B cell (primary cell): ENCODE results near the gene TBC1D17. TPM values are rescaled to one million over a fixed set of nuclear protein-coding genes. Genes with fewer than 3 reads are reported as not detected.
A peak's percentile ranks its signal among the peaks of the same experiment; 100 is the strongest.

Source experiments
- ATAC-seq: fragments of 200-7000 bp; cut with Tn5 transposase; one replicate; pipeline ENCODE4 v1.10.0; 2021; ENCODE audit warnings: low read depth, mild to moderate bottlenecking, moderate number of reproducible peaks, moderate library complexity
- CTCF ChIA-PET: fragments of 350-600 bp; sonication (Branson Sonifier 250); formaldehyde crosslinking; loops from one replicate; lab custom pipeline; 2021; ENCODE audit warnings: antibody characterized with exemption, inconsistent platforms; lab: Charles Lee
- POLR2A ChIA-PET: fragments of 350-600 bp; sonication (Branson Sonifier 250); formaldehyde crosslinking; loops from one replicate; lab custom pipeline; 2021; ENCODE audit warnings: antibody characterized with exemption; lab: Charles Lee
- DNase-seq: peaks from one replicate; pipeline ENCODE4 v3.0.0; 2013
- H2AFZ ChIP-seq: 2 replicates; pipeline ENCODE4 v1.6.1; 2012; ENCODE audit warnings: mild to moderate bottlenecking, low read depth, low read length; ENCODE audit not compliant: insufficient read depth, poor library complexity, severe bottlenecking
- H3K27ac ChIP-seq, 2 donors: 1 replicate in 1 of 2; 2 replicates in 1 of 2; pipeline ENCODE4 v1.5.1; 2012 to 2013; ENCODE audit warnings: low read length in 2 of 2, mild to moderate bottlenecking in 2 of 2, moderate library complexity in 1 of 2
- H3K27me3 ChIP-seq, 4 experiments: fragments of 200-600 bp in 1 of 4; sonication (generic) in 1 of 4; replicated peaks in 1 of 4; 1 replicate in 2 of 4; 2 replicates in 2 of 4; pipeline versions ENCODE4 v1.6.1 to v1.7.0; 2013 to 2016; ENCODE audit warnings: low read length in 3 of 4, mild to moderate bottlenecking in 2 of 4, mixed read lengths in 1 of 4, moderate library complexity in 1 of 4; ENCODE audit not compliant: insufficient read depth in 4 of 4, control insufficient read depth in 3 of 4; ENCODE audit errors: control extremely low read depth in 1 of 4
- H3K36me3 ChIP-seq, 2 experiments: replicated peaks in 1 of 2; 1 replicate in 1 of 2; 2 replicates in 1 of 2; pipeline versions ENCODE4 v1.6.1 to v1.7.1; 2013; ENCODE audit warnings: low read length in 1 of 2; ENCODE audit not compliant: insufficient read depth in 2 of 2, control insufficient read depth in 1 of 2; ENCODE audit errors: control extremely low read depth in 1 of 2, extremely low read depth in 1 of 2
- H3K4me1 ChIP-seq, 2 donors: fragments of 200-600 bp in 1 of 2; sonication (generic) in 1 of 2; 1 replicate in 1 of 2; 2 replicates in 1 of 2; pipeline versions ENCODE4 v1.5.1 to v1.6.1; 2013 to 2017; ENCODE audit warnings: low read length in 2 of 2; ENCODE audit not compliant: control insufficient read depth in 2 of 2, insufficient read depth in 2 of 2
- H3K4me2 ChIP-seq: replicated peaks from 2 replicates; pipeline ENCODE3; 2012; ENCODE audit warnings: mild to moderate bottlenecking, low read depth, low read length; ENCODE audit not compliant: poor library complexity, severe bottlenecking
- H3K4me3 ChIP-seq, 5 experiments: fragments of 200-600 bp in 1 of 5; sonication (generic) in 1 of 5; 1 replicate in 3 of 5; 2 replicates in 2 of 5; pipeline versions ENCODE4 v1.5.1 to v1.7.0; 2011 to 2016; ENCODE audit warnings: low read length in 4 of 5, mild to moderate bottlenecking in 4 of 5, low read depth in 2 of 5, control low read depth in 1 of 5, moderate library complexity in 1 of 5; ENCODE audit not compliant: insufficient read depth in 1 of 5; ENCODE audit errors: control extremely low read depth in 1 of 5, extremely low read depth in 1 of 5
- H3K79me2 ChIP-seq: fragments of 200-600 bp; sonication (generic); one replicate; pipeline ENCODE4 v1.6.0; 2016; ENCODE audit warnings: low read length; ENCODE audit not compliant: control insufficient read depth, insufficient read depth
- H3K9ac ChIP-seq: fragments of 200-600 bp; sonication (generic); 2 replicates; pipeline ENCODE4 v1.6.1; 2017; ENCODE audit warnings: mild to moderate bottlenecking, low read length, moderate library complexity
- H3K9me3 ChIP-seq, 3 donors: one replicate each; pipeline versions ENCODE4 v1.6.1 to v1.7.1; 2013; ENCODE audit warnings: low read length in 2 of 3; ENCODE audit not compliant: control insufficient read depth in 2 of 3, insufficient read depth in 1 of 3; ENCODE audit errors: control extremely low read depth in 1 of 3
- H4K20me1 ChIP-seq: 2 replicates; pipeline ENCODE4 v1.6.0; 2012; ENCODE audit warnings: mild to moderate bottlenecking, low read length; ENCODE audit not compliant: insufficient read depth, control insufficient read depth, poor library complexity, severe bottlenecking
- H3K27ac Mint-ChIP-seq: one replicate; pipeline ENCODE4 v1.8.0; 2021; ENCODE audit warnings: mixed read lengths
- H3K27me3 Mint-ChIP-seq: one replicate; pipeline ENCODE4 v1.8.0; 2021; ENCODE audit warnings: mixed read lengths
- H3K4me1 Mint-ChIP-seq: one replicate; pipeline ENCODE4 v1.8.0; 2021; ENCODE audit warnings: mixed read lengths
- H3K4me3 Mint-ChIP-seq: one replicate; pipeline ENCODE4 v1.8.0; 2021; ENCODE audit warnings: mixed read lengths
- H3K9me3 Mint-ChIP-seq: one replicate; pipeline ENCODE4 v1.8.0; 2022; ENCODE audit warnings: mixed read lengths; ENCODE audit not compliant: insufficient read depth
- CTCF ChIP-seq: fragments of 200-600 bp; IDR thresholded peaks from one replicate; pipeline ENCODE4 v1.8.0; 2022; ENCODE audit warnings: antibody characterized with exemption, mild to moderate bottlenecking
- EZH2 ChIP-seq: IDR thresholded peaks from 2 replicates; pipeline ENCODE4 v1.6.1; 2012; ENCODE audit warnings: borderline replicate concordance, low read depth, mild to moderate bottlenecking, moderate library complexity, low read length; ENCODE audit not compliant: insufficient read depth, poor library complexity, severe bottlenecking
- WGBS: methylation state at CpG from one replicate; pipeline ENCODE4 v1.1.5; 2013; ENCODE audit warnings: missing lambda C conversion rate; ENCODE audit not compliant: insufficient coverage; 5-methylcytosine and 5-hydroxymethylcytosine counted together
- intact Hi-C: fragments of 100-400 bp; cut with micrococcal nuclease; formaldehyde crosslinking; loops from one replicate; pipeline ENCODE4 v1.10.0; 2022
- polyA plus RNA-seq: library from polyadenylated mRNA; depleted of rRNA; stranded (reverse); fragments of >200 nt; gene quantifications from 2 replicates; pipeline ENCODE4 v1.2.3, GENCODE V29; 2012
- total RNA-seq, 2 donors: library from RNA; stranded (reverse); fragments of 120-200 nt in 1 of 2; gene quantifications; 1 replicate in 1 of 2; 2 replicates in 1 of 2; pipeline versions ENCODE4 v1.2.3 to v1.2.4, GENCODE V29; 2013 to 2022

Gene TBC1D17
- total and polyA plus RNA-seq, 2 donors (not counting 1 experiment from before 2014, with no cell fraction given): 85.7 to 98.7 TPM

DNA sequence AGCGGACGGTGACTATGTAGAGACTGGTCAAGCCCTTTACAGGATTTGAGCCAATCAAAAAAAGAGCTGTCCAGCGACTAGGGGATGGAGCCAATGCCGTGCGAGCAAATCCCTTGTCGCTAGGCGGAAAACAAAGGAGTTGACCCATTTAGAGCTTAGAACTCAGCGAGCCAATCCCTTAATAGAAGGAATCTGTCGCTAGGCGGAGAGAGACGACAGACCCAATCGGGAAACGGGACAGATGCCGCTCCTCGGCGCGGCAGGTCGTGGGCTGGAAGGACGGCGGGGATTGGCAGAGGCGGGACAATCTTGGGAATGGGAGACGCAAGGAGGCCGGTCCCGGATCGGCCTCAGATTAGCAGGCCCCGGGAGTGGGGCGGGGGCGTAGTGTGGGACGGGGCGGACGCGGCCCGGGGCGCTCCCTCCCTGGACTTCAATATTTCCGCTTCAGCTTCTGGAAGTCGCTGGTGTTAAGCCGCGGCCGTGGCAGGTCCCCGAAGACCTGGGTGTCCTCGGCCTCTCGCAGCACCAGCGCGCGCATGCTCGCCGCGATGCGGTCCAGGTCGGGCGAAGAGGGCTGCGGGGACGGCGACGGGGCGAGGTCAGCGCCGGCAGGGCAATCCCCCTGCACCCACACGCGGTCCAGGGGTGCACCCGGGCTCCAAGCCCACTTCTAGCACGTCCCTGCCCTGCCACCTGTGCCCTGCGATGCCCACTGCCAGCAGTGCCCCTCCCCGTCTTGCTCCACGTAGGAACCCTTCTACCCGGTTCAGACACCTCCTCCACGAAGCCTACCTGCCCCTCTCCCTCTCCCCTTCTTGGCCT lies 7.8 kb upstream of the TBC1D17 start:
- Histone ChIP-seq H3K27ac (peak overlapping the region; percentile 97 to 98), H3K4me1 (peaks cover 30 to 50% of the 10 kb centered on the region in 2 donors), H3K79me2 (peaks cover 33% of the 10 kb centered on the region), H3K4me3 (peak overlapping the region; percentile 42 to 74 (median 69)), H2AFZ (peak overlapping the region; percentile 82), H3K9ac (peak overlapping the region; percentile 68), H3K36me3 (peaks cover 0 to 8% of the 10 kb centered on the region in 2 experiments), H3K9me3 (peaks cover 0 to 20% (median 0%) of the 10 kb centered on the region in 3 donors), H4K20me1 (peaks cover 16% of the 10 kb centered on the region), H3K27me3 (no peaks in the 10 kb centered on the region), H3K4me2 (peak overlapping the region; percentile 82)
- 2% methylated on average over 67 of the region's 67 CpGs for WGBS
- no peaks in the 10 kb centered on the region for H3K9me3 Mint-ChIP-seq
- no peak overlapping the region for H3K4me3 Mint-ChIP-seq
- peaks cover 41% of the 10 kb centered on the region for H3K4me1 Mint-ChIP-seq
- CTCF ChIA-PET: interaction anchor here (0.6 to 1.6 kb wide), 6 partner anchors 19 to 1506 kb away, joined by 3 to 7 read pairs (median 4); partner anchors contain the start of genes FUZ, PTOV1, SYNGR4 and TMEM143
- POLR2A ChIA-PET: interaction anchor here (0.6 to 5.0 kb wide), 18 partner anchors 8 to 671 kb away, joined by 3 to 40 read pairs (median 5); partner anchors contain the start of genes AKT1S1, AP2A1, ATF5 and FUZ
- ATAC-seq (peak; percentile 80), DNase-seq (peak; percentile 97)
- H3K27ac Mint-ChIP-seq: peak overlapping the region; percentile 77
- intact Hi-C loops: loop anchor here (1.0 to 2.0 kb wide), 4 partner anchors 8 to 373 kb away; partner anchors contain the start of genes AKT1S1, MED25, RPS11 and TBC1D17
- TF ChIP-seq CTCF: no peak
- TF ChIP-seq EZH2: no peak
- H3K27me3 Mint-ChIP-seq: no peaks in the 10 kb centered on the region
